Cardiac muscle cell (in vitro differentiated cells and primary cell): ENCODE data around the gene LMO1. TPM values are rescaled to one million over a fixed set of nuclear protein-coding genes. Genes with fewer than 3 reads are reported as not detected.

Experiments
- DNase-seq, 2 donors: peaks; one replicate each; pipeline versions ENCODE4 v3.0.0 to v3.0.0-alpha.2; 2010 to 2017; ENCODE audit warnings: low read depth in 1 of 2, low spot score in 1 of 2
- H3K27ac ChIP-seq: fragments of 200-600 bp; sonication (generic); 2 replicates; pipeline ENCODE4 v1.5.1; 2016
- H3K27me3 ChIP-seq: fragments of 200-600 bp; sonication (generic); 2 replicates; pipeline ENCODE4 v1.6.0; 2016; ENCODE audit warnings: control low read depth
- H3K36me3 ChIP-seq: fragments of 200-600 bp; sonication (generic); 2 replicates; pipeline ENCODE4 v1.5.1; 2016; ENCODE audit warnings: control low read depth
- H3K4me1 ChIP-seq: fragments of 200-600 bp; sonication (generic); 2 replicates; pipeline ENCODE4 v1.8.1; 2017; ENCODE audit warnings: low read depth, mild to moderate bottlenecking, mixed run types
- H3K4me3 ChIP-seq: fragments of 200-600 bp; sonication (generic); 2 replicates; pipeline ENCODE4 v1.5.1; 2016; ENCODE audit warnings: mild to moderate bottlenecking
- H3K9me3 ChIP-seq: fragments of 200-600 bp; sonication (generic); 2 replicates; pipeline ENCODE4 v1.5.1; 2017; ENCODE audit warnings: low read depth, mild to moderate bottlenecking, control low read depth
- CTCF ChIP-seq: IDR thresholded peaks from 2 replicates; pipeline ENCODE4 v1.5.1; 2012; ENCODE audit warnings: low read depth, mild to moderate bottlenecking, low read length
- polyA plus RNA-seq: library from polyadenylated mRNA; unstranded; fragments of >200 nt; fragmentation: Nextera tagmentation; extraction: Ambion mirVana; gene quantifications from 2 replicates; pipeline ENCODE4 v1.2.1, GENCODE V29; 2016
- total RNA-seq: library from RNA; depleted of rRNA; stranded (reverse); fragments of >200 nt; gene quantifications from 2 replicates; pipeline ENCODE4 v1.2.3, GENCODE V29; 2016

The LMO1 gene
- total and polyA plus RNA-seq, 2 experiments from 2014 or later, result 0.45 to 3.6 TPM

GRCh38 chr11:8232414-8232813 lies 31.3 kb downstream of the LMO1 start:
- peaks cover 6% of the 10 kb centered on the region for H3K4me1 ChIP-seq
- no peaks in the 10 kb centered on the region for H3K27me3 ChIP-seq
- H3K36me3 ChIP-seq, result no peaks in the 10 kb centered on the region
- peak in 1 of 2 donors; percentile 12 for DNase-seq
- no peak overlapping the region for H3K4me3 ChIP-seq
- H3K9me3 ChIP-seq, result no peaks in the 10 kb centered on the region
- no peak overlapping the region for H3K27ac ChIP-seq
- TF ChIP-seq CTCF, result no peak

- no peak overlapping the region for H3K4me3 ChIP-seq
- H3K27ac ChIP-seq, result no peak overlapping the region
- no peaks in the 10 kb centered on the region for H3K36me3 ChIP-seq
- H3K27me3 ChIP-seq, result no peaks in the 10 kb centered on the region
- no peaks in the 10 kb centered on the region for H3K9me3 ChIP-seq
- peaks cover 6% of the 10 kb centered on the region for H3K4me1 ChIP-seq
- TF ChIP-seq CTCF, result no peak
- no peak for DNase-seq
Measured at GRCh38 chr11:8231979-8232378, 31.7 kb downstream of the LMO1 start.

- DNase-seq, result no peak
- H3K4me1 ChIP-seq, result peaks cover 6% of the 10 kb centered on the region
- H3K27ac ChIP-seq, result no peak overlapping the region
- no peaks in the 10 kb centered on the region for H3K9me3 ChIP-seq
- H3K36me3 ChIP-seq, result no peaks in the 10 kb centered on the region
- H3K27me3 ChIP-seq, result no peaks in the 10 kb centered on the region
- H3K4me3 ChIP-seq, result no peak overlapping the region
- TF ChIP-seq CTCF, result no peak
Measured at GRCh38 chr11:8230921-8231847, 32.5 kb downstream of the LMO1 start.

GRCh38 chr11:8230178-8230859 lies 33.4 kb downstream of the LMO1 start:
- H3K27me3 ChIP-seq, result no peaks in the 10 kb centered on the region
- H3K9me3 ChIP-seq, result no peaks in the 10 kb centered on the region
- no peak for TF ChIP-seq CTCF
- H3K36me3 ChIP-seq, result no peaks in the 10 kb centered on the region
- peaks cover 6% of the 10 kb centered on the region for H3K4me1 ChIP-seq
- no peak overlapping the region for H3K4me3 ChIP-seq
- H3K27ac ChIP-seq, result no peak overlapping the region
- no peak for DNase-seq

GRCh38 chr11:8229299-8230177 lies 34.1 kb downstream of the LMO1 start:
- Histone ChIP-seq H3K27me3 (no peaks in the 10 kb centered on the region), H3K36me3 (no peaks in the 10 kb centered on the region), H3K27ac (no peak overlapping the region), H3K4me3 (no peak overlapping the region), H3K4me1 (peaks cover 6% of the 10 kb centered on the region), H3K9me3 (no peaks in the 10 kb centered on the region)
- TF ChIP-seq CTCF, result no peak
- peak in 1 of 2 donors; percentile 33 for DNase-seq
